H1 (cell line): ENCODE results near the gene ITGA4.

Source experiments
- CBX8 ChIP-seq: fragments of 300-800, 300-1000 bp; sonication (generic); IDR thresholded peaks from 2 replicates; pipeline ENCODE4 v1.7.1; 2016; ENCODE audit warnings: low read depth, low read length, borderline replicate concordance
- CHD2 ChIP-seq: IDR thresholded peaks from 2 replicates; pipeline ENCODE4 v1.6.1; 2012; ENCODE audit warnings: low read length, improper control_type of control experiment
- CTCF ChIP-seq, 3 experiments: IDR thresholded peaks; 1 replicate in 2 of 3; 2 replicates in 1 of 3; pipeline versions ENCODE4 v1.5.1 to v1.6.1; 2011; ENCODE audit warnings: low read length in 3 of 3, mild to moderate bottlenecking in 3 of 3, inconsistent platforms in 2 of 3, low read depth in 1 of 3, moderate library complexity in 1 of 3; ENCODE audit not compliant: insufficient read depth in 1 of 3; ENCODE audit errors: control extremely low read depth in 1 of 3
- EZH2 ChIP-seq: fragments of 200-600 bp; sonication (generic); IDR thresholded peaks from 2 replicates; pipeline ENCODE4 v1.7.1; 2012; ENCODE audit warnings: low read depth, mild to moderate bottlenecking, moderate library complexity, low read length, inconsistent platforms; ENCODE audit not compliant: severe bottlenecking
- KDM4A ChIP-seq: IDR thresholded peaks from one replicate; pipeline ENCODE4 v1.7.1; 2012; ENCODE audit warnings: low read depth, mild to moderate bottlenecking, moderate library complexity, low read length, inconsistent platforms; ENCODE audit not compliant: severe bottlenecking
- PHF8 ChIP-seq: fragments of 200-600 bp; sonication (generic); conservative IDR thresholded peaks from 2 replicates; pipeline ENCODE4 v1.7.1; 2012; ENCODE audit warnings: low read depth, mild to moderate bottlenecking, inconsistent platforms, low read length, moderate library complexity
- RAD21 ChIP-seq, 2 experiments: IDR thresholded peaks in 1 of 2; conservative IDR thresholded peaks in 1 of 2; 2 replicates each; pipeline ENCODE4 v1.6.1; 2011; ENCODE audit warnings: low read depth in 2 of 2, low read length in 2 of 2, improper control_type of control experiment in 1 of 2, inconsistent platforms in 1 of 2, mild to moderate bottlenecking in 1 of 2, moderate library complexity in 1 of 2
- SIN3A ChIP-seq, 2 experiments: IDR thresholded peaks in 1 of 2; conservative IDR thresholded peaks in 1 of 2; 2 replicates each; pipeline ENCODE4 v1.6.1; 2011 to 2012; ENCODE audit warnings: low read length in 2 of 2, improper control_type of control experiment in 1 of 2, low read depth in 1 of 2, mild to moderate bottlenecking in 1 of 2

- TF ChIP-seq RAD21 (IDR thresholded peaks at IDR 0.05 in 1 of 2, conservative IDR thresholded peaks at IDR 0.05 in 1 of 2; ENCODE audit: low read depth in 2 of 2, low read length in 2 of 2), result no peak
- no peak for TF ChIP-seq CTCF (IDR thresholded peaks at IDR 0.05; ENCODE audit: control extremely low read depth in 1 of 3, insufficient read depth in 1 of 3, low read depth in 1 of 3, low read length in 3 of 3)
- TF ChIP-seq SIN3A (conservative IDR thresholded peaks at IDR 0.05 in 1 of 2, IDR thresholded peaks at IDR 0.05 in 1 of 2; ENCODE audit: low read depth in 1 of 2, low read length in 2 of 2), result no peak
- TF ChIP-seq CHD2, result no peak
- TF ChIP-seq CBX8, result no peak
- no peak for TF ChIP-seq PHF8
- TF ChIP-seq KDM4A, result no peak
- TF ChIP-seq EZH2, result no peak
These were observed 63.1 kb downstream of the ITGA4 start for GRCh38 chr2:181520253-181520652.
